HepG2 (cell line): ENCODE results near the gene RCHY1.

Experiments
- BRD4 ChIP-seq: sonication (generic); formaldehyde crosslinking; IDR thresholded peaks from 2 replicates; pipeline ENCODE4 v1.4.0; 2020; ENCODE audit warnings: missing genetic modification reagents
- CEBPB ChIP-seq: IDR thresholded peaks from 2 replicates; pipeline ENCODE4 v1.6.1; 2011; ENCODE audit warnings: low read depth, low read length, improper control_type of control experiment, borderline replicate concordance
- ETV5 ChIP-seq: IDR thresholded peaks from 2 replicates; pipeline ENCODE4 v1.6.1; 2018; ENCODE audit warnings: missing biosample characterization, missing genetic modification reagents, inconsistent platforms, borderline replicate concordance
- GABPA ChIP-seq, 2 experiments: IDR thresholded peaks; 2 replicates each; pipeline ENCODE4 v1.6.1; 2011 to 2016; ENCODE audit warnings: low read depth in 2 of 2, low read length in 1 of 2, missing biosample characterization in 1 of 2, missing genetic modification characterization in 1 of 2
- HES4 ChIP-seq: sonication (generic); formaldehyde crosslinking; IDR thresholded peaks from 2 replicates; pipeline ENCODE4 v1.9.0; 2021; ENCODE audit warnings: mild to moderate bottlenecking, missing genetic modification reagents, borderline replicate concordance
- MIXL1 ChIP-seq: IDR thresholded peaks from 2 replicates; pipeline ENCODE4 v1.6.1; 2016
- RAD51 ChIP-seq: fragments of 450-650 bp; IDR thresholded peaks from 2 replicates; pipeline ENCODE4 v1.6.1; 2016; ENCODE audit warnings: borderline replicate concordance
- RFX5 ChIP-seq: IDR thresholded peaks from 2 replicates; pipeline ENCODE4 v1.6.1; 2011; ENCODE audit warnings: low read depth, low read length, improper control_type of control experiment
- SIN3B ChIP-seq: fragments of 150-350 bp; IDR thresholded peaks from 2 replicates; pipeline ENCODE4 v1.6.1; 2014; ENCODE audit warnings: low read length
- TCF12 ChIP-seq, 2 experiments: fragments of 450-650 bp in 1 of 2; sonication (generic) in 1 of 2; formaldehyde crosslinking in 1 of 2; IDR thresholded peaks; 2 replicates each; pipeline versions ENCODE4 v1.6.1 to v1.8.0; 2017 to 2022; ENCODE audit warnings: antibody characterized with exemption in 1 of 2, mild to moderate bottlenecking in 1 of 2, missing genetic modification reagents in 1 of 2, moderate library complexity in 1 of 2
- ZC3H4 ChIP-seq: sonication (generic); formaldehyde crosslinking; IDR thresholded peaks from 2 replicates; pipeline ENCODE4 v1.4.0; 2020; ENCODE audit warnings: missing genetic modification reagents, borderline replicate concordance
- ZNF615 ChIP-seq: sonication (generic); formaldehyde crosslinking; IDR thresholded peaks from 2 replicates; pipeline ENCODE4 v1.5.0; 2020; ENCODE audit warnings: mild to moderate bottlenecking, missing genetic modification reagents, borderline replicate concordance
- ZNF768 ChIP-seq: sonication (generic); formaldehyde crosslinking; IDR thresholded peaks from 2 replicates; pipeline ENCODE4 v1.4.0; 2020; ENCODE audit warnings: missing genetic modification reagents
- TF ChIP-seq, protein P1 (sequence below): sonication (generic); formaldehyde crosslinking; IDR thresholded peaks from 2 replicates; pipeline ENCODE4 v1.4.0; 2020; ENCODE audit warnings: missing genetic modification reagents; ENCODE audit errors: not compliant biosample characterization

DNA sequence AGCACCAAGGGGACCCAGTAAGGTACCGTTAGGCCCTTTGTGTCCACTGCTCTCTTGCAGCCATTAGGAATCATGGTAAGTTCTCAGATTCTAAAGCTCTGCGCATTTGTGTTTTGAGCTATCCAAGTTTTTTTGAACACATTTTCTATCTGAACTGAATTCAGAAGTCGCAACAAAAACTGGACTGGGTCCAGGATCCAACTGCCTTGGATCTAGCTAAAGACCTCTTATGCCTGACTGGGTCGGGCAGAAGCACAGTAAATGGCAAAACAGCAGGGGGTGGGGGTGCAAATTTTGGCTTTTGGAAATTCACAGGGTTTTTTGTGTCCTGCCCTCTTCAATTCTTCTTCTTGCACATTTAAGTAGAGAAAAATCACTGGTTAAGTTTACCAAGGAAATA lies 30.0 kb downstream of the RCHY1 start:
- TF ChIP-seq HES4 (CRISPR knock-in tag) (no peak), RFX5 (no peak), BRD4 (CRISPR knock-in tag) (no peak), ZC3H4 (CRISPR knock-in tag) (no peak), TCF12 (IDR thresholded peaks at IDR 0.05) (no peak), TCF12 (CRISPR knock-in tag; IDR thresholded peaks at IDR 0.05) (no peak), SIN3B (no peak), ZNF768 (CRISPR knock-in tag) (no peak), ETV5 (CRISPR knock-in tag) (no peak), RAD51 (no peak), MIXL1 (CRISPR knock-in tag) (no peak), CEBPB (no peak), GABPA (IDR thresholded peaks at IDR 0.05; ENCODE audit: low read depth, low read length) (no peak), GABPA (CRISPR knock-in tag; IDR thresholded peaks at IDR 0.05; ENCODE audit: low read depth) (no peak), ZNF615 (CRISPR knock-in tag) (no peak)
- TF ChIP-seq, protein P1, sequence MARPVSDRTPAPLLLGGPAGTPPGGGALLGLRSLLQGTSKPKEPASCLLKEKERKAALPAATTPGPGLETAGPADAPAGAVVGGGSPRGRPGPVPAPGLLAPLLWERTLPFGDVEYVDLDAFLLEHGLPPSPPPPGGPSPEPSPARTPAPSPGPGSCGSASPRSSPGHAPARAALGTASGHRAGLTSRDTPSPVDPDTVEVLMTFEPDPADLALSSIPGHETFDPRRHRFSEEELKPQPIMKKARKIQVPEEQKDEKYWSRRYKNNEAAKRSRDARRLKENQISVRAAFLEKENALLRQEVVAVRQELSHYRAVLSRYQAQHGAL, result no peak
